CD4-positive, alpha-beta memory T cell (primary cell): ENCODE data around the gene DMKN. TPM values are rescaled to one million over a fixed set of nuclear protein-coding genes. Genes with fewer than 3 reads are reported as not detected.

ENCODE experiments used
- polyA plus RNA-seq, 2 donors: library from polyadenylated mRNA; unstranded; fragments of 300-500 nt; fragmentation: Illumina TruSeq; gene quantifications; one replicate each; pipeline ENCODE4 v1.2.3, GENCODE V29; 2021
- total RNA-seq, 2 experiments: library from RNA; stranded (reverse); gene quantifications; one replicate each; pipeline ENCODE4 v1.2.3, GENCODE V29; 2021

The DMKN gene
- total and polyA plus RNA-seq, 4 experiments from 2014 or later: 0.89 to 1.4 (median 0.97) TPM; not detected in 1

Other genes with a start within 250 kb of the DMKN start
- gene USF2, start 244.7 kb downstream of the DMKN start, total RNA-seq: 100 to 1,000 TPM; 204 to 216 TPM
- 1 to 10 TPM; 2.2 to 9.4 TPM for gene USF2, start 244.7 kb downstream of the DMKN start, polyA plus RNA-seq
- 1 to 10 TPM; 1.2 to 2.7 TPM for gene HAMP, start 231.1 kb downstream of the DMKN start, total RNA-seq
- not detected for gene HAMP, start 231.1 kb downstream of the DMKN start, polyA plus RNA-seq
- gene MAG, start 221.5 kb downstream of the DMKN start, total RNA-seq: not detected
- gene MAG, start 221.5 kb downstream of the DMKN start, polyA plus RNA-seq: not detected
- under 1 TPM; 0.30 to 0.32 TPM for gene CD22, start 184.5 kb downstream of the DMKN start, total RNA-seq
- gene CD22, start 184.5 kb downstream of the DMKN start, polyA plus RNA-seq: 1 to 10 TPM in 1 of 2 donors, under 1 TPM in 1; 0.32 to 1.8 TPM
- gene FFAR1, start 165.7 kb downstream of the DMKN start, total RNA-seq: not detected
- gene FFAR1, start 165.7 kb downstream of the DMKN start, polyA plus RNA-seq: not detected
- gene FFAR3, start 155.2 kb downstream of the DMKN start, total RNA-seq: not detected
- gene FFAR3, start 155.2 kb downstream of the DMKN start, polyA plus RNA-seq: not detected
- not detected for gene GPR42, start 142.6 kb downstream of the DMKN start, total RNA-seq
- gene GPR42, start 142.6 kb downstream of the DMKN start, polyA plus RNA-seq: not detected
- under 1 TPM in 1 of 2 experiments, not detected in 1; 0.15 TPM for gene FFAR2, start 65.4 kb downstream of the DMKN start, total RNA-seq
- not detected for gene FFAR2, start 65.4 kb downstream of the DMKN start, polyA plus RNA-seq
- gene KRTDAP, start 23.2 kb downstream of the DMKN start, total RNA-seq: not detected
- not detected for gene KRTDAP, start 23.2 kb downstream of the DMKN start, polyA plus RNA-seq
- not detected for gene SBSN, start 14.7 kb upstream of the DMKN start, total RNA-seq
- gene SBSN, start 14.7 kb upstream of the DMKN start, polyA plus RNA-seq: not detected
- not detected for gene GAPDHS, start 19.8 kb upstream of the DMKN start, total RNA-seq
- not detected for gene GAPDHS, start 19.8 kb upstream of the DMKN start, polyA plus RNA-seq
- 10 to 100 TPM; 41.3 to 41.9 TPM for gene TMEM147, start 32.0 kb upstream of the DMKN start, total RNA-seq
- 100 to 1,000 TPM; 160 to 189 TPM for gene TMEM147, start 32.0 kb upstream of the DMKN start, polyA plus RNA-seq
- not detected for gene ATP4A, start 50.0 kb upstream of the DMKN start, total RNA-seq
- not detected for gene ATP4A, start 50.0 kb upstream of the DMKN start, polyA plus RNA-seq
- not detected for gene PMIS2, start 72.5 kb upstream of the DMKN start, total RNA-seq
- not detected for gene PMIS2, start 72.5 kb upstream of the DMKN start, polyA plus RNA-seq
- gene HAUS5, start 99.1 kb upstream of the DMKN start, total RNA-seq: 10 to 100 TPM; 28.2 to 29.3 TPM
- 1 to 10 TPM; 7.8 to 9.4 TPM for gene HAUS5, start 99.1 kb upstream of the DMKN start, polyA plus RNA-seq
- gene RBM42, start 115.4 kb upstream of the DMKN start, total RNA-seq: 10 to 100 TPM; 53.0 to 55.8 TPM
- gene RBM42, start 115.4 kb upstream of the DMKN start, polyA plus RNA-seq: 10 to 100 TPM; 42.9 to 61.0 TPM
- gene ETV2, start 128.1 kb upstream of the DMKN start, total RNA-seq: 1 to 10 TPM in 1 of 2 experiments, not detected in 1; 1.3 TPM
- 1 to 10 TPM; 1.1 to 1.2 TPM for gene ETV2, start 128.1 kb upstream of the DMKN start, polyA plus RNA-seq
- gene COX6B1, start 134.7 kb upstream of the DMKN start, total RNA-seq: 100 to 1,000 TPM; 212 to 250 TPM
- gene COX6B1, start 134.7 kb upstream of the DMKN start, polyA plus RNA-seq: 100 to 1,000 TPM; 747 to 810 TPM
- gene UPK1A, start 152.9 kb upstream of the DMKN start, total RNA-seq: under 1 TPM; 0.55 to 0.72 TPM
- not detected for gene UPK1A, start 152.9 kb upstream of the DMKN start, polyA plus RNA-seq
- under 1 TPM; 0.49 to 0.50 TPM for gene ZBTB32, start 190.9 kb upstream of the DMKN start, total RNA-seq
- under 1 TPM in 1 of 2 donors, not detected in 1; 0.45 TPM for gene ZBTB32, start 190.9 kb upstream of the DMKN start, polyA plus RNA-seq
- gene KMT2B, start 204.4 kb upstream of the DMKN start, total RNA-seq: 10 to 100 TPM; 83.4 to 84.3 TPM
- 1 to 10 TPM in 1 of 2 donors, not detected in 1; 2.8 TPM for gene KMT2B, start 204.4 kb upstream of the DMKN start, polyA plus RNA-seq
- gene IGFLR1, start 228.8 kb upstream of the DMKN start, total RNA-seq: 100 to 1,000 TPM; 119 to 124 TPM
- gene IGFLR1, start 228.8 kb upstream of the DMKN start, polyA plus RNA-seq: 10 to 100 TPM; 93.9 to 99.5 TPM
- gene U2AF1L4, start 231.8 kb upstream of the DMKN start, total RNA-seq: 10 to 100 TPM; 60.5 to 65.2 TPM
- 10 to 100 TPM; 48.7 to 50.9 TPM for gene U2AF1L4, start 231.8 kb upstream of the DMKN start, polyA plus RNA-seq
- 10 to 100 TPM; 27.2 TPM for gene PSENEN, start 232.0 kb upstream of the DMKN start, total RNA-seq
- gene PSENEN, start 232.0 kb upstream of the DMKN start, polyA plus RNA-seq: 10 to 100 TPM; 84.6 to 89.9 TPM
- 10 to 100 TPM; 26.3 to 29.4 TPM for gene LIN37, start 234.9 kb upstream of the DMKN start, total RNA-seq
- 10 to 100 TPM in 1 of 2 donors, 1 to 10 TPM in 1; 8.3 to 13.3 TPM for gene LIN37, start 234.9 kb upstream of the DMKN start, polyA plus RNA-seq
- gene HSPB6, start 243.4 kb upstream of the DMKN start, total RNA-seq: not detected
- gene HSPB6, start 243.4 kb upstream of the DMKN start, polyA plus RNA-seq: not detected
- 10 to 100 TPM; 45.1 to 46.5 TPM for gene PROSER3, start 244.5 kb upstream of the DMKN start, total RNA-seq
- gene PROSER3, start 244.5 kb upstream of the DMKN start, polyA plus RNA-seq: 10 to 100 TPM in 1 of 2 donors, 1 to 10 TPM in 1; 2.0 to 11.8 TPM